Ovary (tissue), 9 donors: ENCODE measurements around the gene GBE1. TPM values are rescaled to one million over a fixed set of nuclear protein-coding genes. Genes with fewer than 3 reads are reported as not detected.

Experiments used
- DNase-seq, 5 donors: peaks; one replicate each; pipeline ENCODE4 v3.0.0-alpha.2; 2019 to 2020
- H3K27ac ChIP-seq, 2 donors: fragments of 200-600 bp; one replicate each; pipeline versions ENCODE4 v1.5.1 to v1.8.0; 2019 to 2022
- H3K27me3 ChIP-seq: fragments of 200-600 bp; one replicate; pipeline ENCODE4 v1.8.0; 2022
- H3K36me3 ChIP-seq: fragments of 200-600 bp; sonication (generic); one replicate; pipeline ENCODE4 v1.5.1; 2019
- H3K4me1 ChIP-seq: one replicate; pipeline ENCODE4 v1.8.1; 2013; ENCODE audit warnings: mild to moderate bottlenecking, moderate library complexity; ENCODE audit not compliant: insufficient read depth
- H3K4me3 ChIP-seq: fragments of 200-600 bp; sonication (generic); one replicate; pipeline ENCODE4 v1.5.1; 2017
- H3K9me3 ChIP-seq, 2 donors: fragments of 200-600 bp in 1 of 2; sonication (generic) in 1 of 2; one replicate each; pipeline versions ENCODE4 v1.5.1 to v1.8.1; 2013 to 2019; ENCODE audit warnings: mild to moderate bottlenecking in 1 of 2, moderate library complexity in 1 of 2
- CTCF ChIP-seq, 3 donors: fragments of 450-650 bp in 2 of 3; fragments of 200-600 bp in 1 of 3; IDR thresholded peaks; one replicate each; pipeline versions ENCODE4 v1.5.1 to v1.8.0; 2016 to 2022; ENCODE audit warnings: antibody characterized with exemption in 3 of 3, mild to moderate bottlenecking in 1 of 3
- EP300 ChIP-seq: sonication (generic); formaldehyde crosslinking; IDR thresholded peaks from one replicate; pipeline ENCODE4 v1.6.1; 2017; ENCODE audit warnings: antibody characterized with exemption
- POLR2A ChIP-seq: fragments of 450-650 bp; IDR thresholded peaks from one replicate; pipeline ENCODE4 v1.6.1; 2017; ENCODE audit warnings: antibody characterized with exemption, mild to moderate bottlenecking, moderate library complexity
- WGBS, 3 donors: extraction: QIAGEN DNeasy Blood & Tissue Kit in 1 of 3; methylation state at CpG; one replicate each; pipeline versions ENCODE4 v1.1.5 to v1.1.7; 2013 to 2017; 5-methylcytosine and 5-hydroxymethylcytosine counted together
- intact Hi-C, 4 donors: fragments of 100-400 bp; cut with DNase I; formaldehyde crosslinking; loops; one replicate each; pipeline versions ENCODE4 v1.11.0 to v1.15.1; 2022 to 2023
- polyA plus RNA-seq, 2 donors: library from polyadenylated mRNA; stranded (reverse); fragments of 200-250 nt in 1 of 2; fragments of 350-450 nt in 1 of 2; fragmentation: Illumina TruSeq in 1 of 2; extraction: RNeasy Lipid Tissue Mini Kit (QIAGEN cat#74804) in 1 of 2; gene quantifications; one replicate each; pipeline ENCODE4 v1.2.3, GENCODE V29; 2013 to 2014
- total RNA-seq, 7 donors: library from RNA; depleted of rRNA in 2 of 7; stranded (reverse); fragments of >200 nt in 2 of 7; fragmentation: NEBNext Ultra II Directional in 3 of 7; extraction: Animal tissue kit (Norgen Biotek cat#: 25700) in 3 of 7; gene quantifications; one replicate each; pipeline versions ENCODE4 v1.1.0 to v1.2.4, GENCODE V29; 2016 to 2023
- donor health status: DM: no; HTN: no; CAD: no; lungs with moderate emphysema.
- donor health status: DM: no; HTN: no; CAD: no.
- donor health status: Bipolar disorder and iron deficiency.
- donor health status: DM: yes; HTN: yes; CAD: no.
- donor health status: DM: no; HTN: no; CAD: no.
- donor health status: DM: yes; HTN: yes; CAD: no.

The GBE1 gene
- total and polyA plus RNA-seq, 9 donors, result 14.8 to 43.7 (median 26.8) TPM

GRCh38 chr3:81713031-81713430 lies 48.4 kb downstream of the GBE1 start:
- 87 to 95% (median 94%) methylated on average over 4 of the region's 4 CpGs for WGBS, 3 donors
- no peak overlapping the region for H3K27ac ChIP-seq
- no peaks in the 10 kb centered on the region for H3K36me3 ChIP-seq
- H3K9me3 ChIP-seq, result no peaks in the 10 kb centered on the region
- no peaks in the 10 kb centered on the region for H3K4me1 ChIP-seq
- no peaks in the 10 kb centered on the region for H3K27me3 ChIP-seq
- intact Hi-C loops, result no loop called here
- H3K4me3 ChIP-seq, result no peak overlapping the region
- TF ChIP-seq EP300, result no peak
- TF ChIP-seq POLR2A, result no peak
- TF ChIP-seq CTCF (IDR thresholded peaks at IDR 0.05), result no peak
- DNase-seq, result no peak

- intact Hi-C loops, result no loop called here
- no peak for TF ChIP-seq POLR2A
- TF ChIP-seq CTCF (IDR thresholded peaks at IDR 0.05), result no peak
- no peak for TF ChIP-seq EP300
- no peak for DNase-seq
- no peak overlapping the region for H3K4me3 ChIP-seq
- H3K27me3 ChIP-seq, result peaks cover 4% of the 10 kb centered on the region
- H3K4me1 ChIP-seq, result no peaks in the 10 kb centered on the region
- H3K36me3 ChIP-seq, result no peaks in the 10 kb centered on the region
- 45 to 61% (median 54%) methylated on average over 2 of the region's 2 CpGs for WGBS, 3 donors
- no peaks in the 10 kb centered on the region for H3K9me3 ChIP-seq
- H3K27ac ChIP-seq, result no peak overlapping the region
Observed at GRCh38 chr3:81709606-81710005, 51.8 kb downstream of the GBE1 start.

GRCh38 chr3:81707996-81708395 lies 53.4 kb downstream of the GBE1 start:
- intact Hi-C loops, result no loop called here
- H3K9me3 ChIP-seq, result no peaks in the 10 kb centered on the region
- H3K4me3 ChIP-seq, result no peak overlapping the region
- no peak overlapping the region for H3K27ac ChIP-seq
- H3K27me3 ChIP-seq, result peaks cover 4% of the 10 kb centered on the region
- DNase-seq, result no peak
- H3K4me1 ChIP-seq, result no peaks in the 10 kb centered on the region
- no peak for TF ChIP-seq EP300
- TF ChIP-seq CTCF (IDR thresholded peaks at IDR 0.05), result no peak
- TF ChIP-seq POLR2A, result no peak
- H3K36me3 ChIP-seq, result no peaks in the 10 kb centered on the region

- no peaks in the 10 kb centered on the region for H3K4me1 ChIP-seq
- peaks cover 4% of the 10 kb centered on the region for H3K27me3 ChIP-seq
- WGBS, 3 donors, result 70 to 78% (median 75%) methylated on average over 2 of the region's 2 CpGs
- no peak overlapping the region for H3K4me3 ChIP-seq
- DNase-seq, result no peak
- no peak overlapping the region for H3K27ac ChIP-seq
- no peaks in the 10 kb centered on the region for H3K9me3 ChIP-seq
- H3K36me3 ChIP-seq, result no peaks in the 10 kb centered on the region
- intact Hi-C loops, result no loop called here
- TF ChIP-seq EP300 (no peak), POLR2A (no peak), CTCF (IDR thresholded peaks at IDR 0.05) (no peak)
Observed at GRCh38 chr3:81702126-81702525, 59.3 kb downstream of the GBE1 start.
